GM21723 (cell line): ENCODE results near the gene CCDC40.

Experiments used
- ATAC-seq: cut with Tn5 transposase; IDR thresholded peaks from one replicate; pipeline ENCODE4 v1.9.1; 2021; ENCODE audit warnings: mild to moderate bottlenecking, moderate library complexity; ENCODE audit not compliant: unreplicated experiment

Gene CCDC40

GRCh38 chr17:80099291-80100034 lies 63.0 kb downstream of the CCDC40 start:
- ATAC-seq, result no peak

- ATAC-seq, result no peak
Measured at GRCh38 chr17:80100035-80100323, 63.5 kb downstream of the CCDC40 start.

- peak; percentile 59 for ATAC-seq
Measured at GRCh38 chr17:80101011-80101945, 64.8 kb downstream of the CCDC40 start, which contains the start of gene GAA. GAA (plus strand) TSS chr17:80101581; CDS start chr17:80104587, 3,006 bp downstream.

DNA sequence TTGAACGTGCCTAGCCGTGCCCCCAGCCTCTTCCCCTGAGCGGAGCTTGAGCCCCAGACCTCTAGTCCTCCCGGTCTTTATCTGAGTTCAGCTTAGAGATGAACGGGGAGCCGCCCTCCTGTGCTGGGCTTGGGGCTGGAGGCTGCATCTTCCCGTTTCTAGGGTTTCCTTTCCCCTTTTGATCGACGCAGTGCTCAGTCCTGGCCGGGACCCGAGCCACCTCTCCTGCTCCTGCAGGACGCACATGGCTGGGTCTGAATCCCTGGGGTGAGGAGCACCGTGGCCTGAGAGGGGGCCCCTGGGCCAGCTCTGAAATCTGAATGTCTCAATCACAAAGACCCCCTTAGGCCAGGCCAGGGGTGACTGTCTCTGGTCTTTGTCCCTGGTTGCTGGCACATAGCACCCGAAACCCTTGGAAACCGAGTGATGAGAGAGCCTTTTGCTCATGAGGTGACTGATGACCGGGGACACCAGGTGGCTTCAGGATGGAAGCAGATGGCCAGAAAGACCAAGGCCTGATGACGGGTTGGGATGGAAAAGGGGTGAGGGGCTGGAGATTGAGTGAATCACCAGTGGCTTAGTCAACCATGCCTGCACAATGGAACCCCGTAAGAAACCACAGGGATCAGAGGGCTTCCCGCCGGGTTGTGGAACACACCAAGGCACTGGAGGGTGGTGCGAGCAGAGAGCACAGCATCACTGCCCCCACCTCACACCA lies 65.7 kb downstream of the CCDC40 start:
- peak; percentile 10 for ATAC-seq

- no peak for ATAC-seq
Measured at GRCh38 chr17:80102664-80103448, 66.4 kb downstream of the CCDC40 start.

DNA sequence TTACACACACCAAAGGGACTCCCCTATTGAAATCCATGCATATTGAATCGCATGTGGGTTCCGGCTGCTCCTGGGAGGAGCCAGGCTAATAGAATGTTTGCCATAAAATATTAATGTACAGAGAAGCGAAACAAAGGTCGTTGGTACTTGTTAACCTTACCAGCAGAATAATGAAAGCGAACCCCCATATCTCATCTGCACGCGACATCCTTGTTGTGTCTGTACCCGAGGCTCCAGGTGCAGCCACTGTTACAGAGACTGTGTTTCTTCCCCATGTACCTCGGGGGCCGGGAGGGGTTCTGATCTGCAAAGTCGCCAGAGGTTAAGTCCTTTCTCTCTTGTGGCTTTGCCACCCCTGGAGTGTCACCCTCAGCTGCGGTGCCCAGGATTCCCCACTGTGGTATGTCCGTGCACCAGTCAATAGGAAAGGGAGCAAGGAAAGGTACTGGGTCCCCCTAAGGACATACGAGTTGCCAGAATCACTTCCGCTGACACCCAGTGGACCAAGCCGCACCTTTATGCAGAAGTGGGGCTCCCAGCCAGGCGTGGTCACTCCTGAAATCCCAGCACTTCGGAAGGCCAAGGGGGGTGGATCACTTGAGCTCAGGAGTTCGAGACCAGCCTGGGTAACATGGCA lies 67.1 kb downstream of the CCDC40 start:
- ATAC-seq, result no peak

- no peak for ATAC-seq
Measured at GRCh38 chr17:80104321-80104955, 68.0 kb downstream of the CCDC40 start.

- ATAC-seq, result no peak
Measured at GRCh38 chr17:80104956-80105375, 68.5 kb downstream of the CCDC40 start.

DNA sequence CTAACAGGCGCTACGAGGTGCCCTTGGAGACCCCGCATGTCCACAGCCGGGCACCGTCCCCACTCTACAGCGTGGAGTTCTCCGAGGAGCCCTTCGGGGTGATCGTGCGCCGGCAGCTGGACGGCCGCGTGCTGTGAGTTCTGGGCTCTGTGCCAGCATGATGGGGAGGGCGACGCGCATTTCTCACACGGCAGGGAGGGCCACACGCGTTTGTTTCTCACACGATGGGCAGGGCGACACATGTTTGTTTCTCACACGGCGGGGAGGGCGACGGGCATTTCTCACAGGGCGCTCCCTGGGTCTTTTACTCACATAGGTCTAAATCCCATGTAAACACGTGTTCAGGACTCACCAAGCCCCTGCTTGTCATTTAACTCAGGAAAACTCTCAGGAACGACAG lies 69.3 kb downstream of the CCDC40 start:
- no peak for ATAC-seq

DNA sequence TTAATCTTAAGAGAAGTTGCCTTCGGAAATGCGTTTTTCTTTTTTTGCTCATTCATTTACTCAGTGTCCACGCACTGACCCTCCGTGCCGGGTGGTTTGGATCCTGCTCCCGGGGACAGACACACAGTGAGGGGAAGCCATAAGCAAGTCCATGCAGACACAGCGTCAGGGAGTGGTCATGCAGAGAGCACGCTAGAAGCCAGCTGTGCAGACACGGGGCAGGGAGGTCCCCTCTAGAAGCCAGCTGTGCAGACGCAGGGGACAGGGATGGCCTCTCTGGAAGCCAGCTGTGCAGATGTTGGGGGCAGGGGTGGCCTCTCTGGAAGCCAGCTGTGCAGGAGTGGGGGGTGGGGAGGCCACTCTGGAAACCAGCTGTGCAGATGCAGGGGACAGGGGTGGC lies 69.7 kb downstream of the CCDC40 start:
- ATAC-seq, result no peak

GRCh38 chr17:80106751-80107150 lies 70.3 kb downstream of the CCDC40 start:
- no peak for ATAC-seq

DNA sequence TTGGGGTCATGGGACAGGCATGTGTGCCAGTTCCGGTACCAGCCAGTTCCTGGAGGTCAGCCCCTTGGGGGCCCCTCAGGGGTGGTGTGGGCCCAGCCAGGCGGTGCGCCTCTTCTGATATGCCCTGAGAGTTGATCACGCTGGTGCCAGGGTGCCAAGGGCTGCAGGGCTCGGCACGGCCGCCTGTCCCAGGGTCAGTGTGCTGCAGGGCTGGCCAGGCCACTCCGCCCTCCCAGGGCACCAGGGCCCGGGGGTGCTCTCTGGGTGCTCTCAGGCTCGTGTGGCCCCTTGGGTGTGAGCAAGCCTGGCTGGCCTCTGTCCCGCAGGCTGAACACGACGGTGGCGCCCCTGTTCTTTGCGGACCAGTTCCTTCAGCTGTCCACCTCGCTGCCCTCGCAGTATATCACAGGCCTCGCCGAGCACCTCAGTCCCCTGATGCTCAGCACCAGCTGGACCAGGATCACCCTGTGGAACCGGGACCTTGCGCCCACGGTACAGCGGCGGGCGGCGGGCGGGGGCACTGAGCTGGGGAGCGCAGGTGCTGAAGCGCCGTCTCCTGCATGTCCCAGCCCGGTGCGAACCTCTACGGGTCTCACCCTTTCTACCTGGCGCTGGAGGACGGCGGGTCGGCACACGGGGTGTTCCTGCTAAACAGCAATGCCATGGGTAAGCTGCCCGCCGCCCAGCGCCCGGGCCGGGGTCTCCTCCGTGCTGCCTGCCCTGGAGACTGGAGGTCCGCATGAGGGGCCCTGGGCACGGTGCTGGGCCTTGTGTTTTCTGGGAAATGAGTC lies 71.0 kb downstream of the CCDC40 start:
- ATAC-seq, result no peak

GRCh38 chr17:80108036-80108971 lies 71.9 kb downstream of the CCDC40 start:
- no peak for ATAC-seq

DNA sequence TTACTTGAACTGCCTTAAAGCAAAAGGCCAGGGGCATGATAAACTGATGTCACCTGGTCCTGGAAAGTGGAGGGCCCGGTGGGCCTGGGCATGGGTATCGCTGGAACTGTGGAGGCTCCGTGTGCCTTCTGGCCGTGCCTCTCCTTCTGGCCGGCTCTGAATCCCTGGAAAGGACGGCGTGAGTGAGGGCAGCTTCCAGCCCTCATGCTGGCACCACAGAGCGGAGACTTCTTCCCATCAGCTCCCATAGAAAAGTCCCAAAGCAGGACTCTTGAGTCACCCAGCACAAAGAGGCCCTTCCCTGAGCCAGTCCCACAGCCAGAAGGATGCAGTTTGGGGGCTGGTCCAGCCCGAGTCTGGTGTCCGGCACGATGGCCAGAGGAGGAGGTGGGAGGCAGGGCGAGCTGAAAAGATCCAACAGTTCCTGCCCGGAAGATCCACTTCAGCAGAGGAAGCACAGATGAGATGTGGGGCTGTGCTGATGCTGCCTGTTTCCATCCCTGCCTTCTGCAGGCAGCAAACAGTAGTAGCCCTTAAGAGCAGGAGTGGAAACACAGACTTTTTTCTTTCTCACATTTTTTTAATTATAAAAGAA lies 72.7 kb downstream of the CCDC40 start:
- no peak for ATAC-seq

- no peak for ATAC-seq
Measured at GRCh38 chr17:80109713-80110446, 73.4 kb downstream of the CCDC40 start.

DNA sequence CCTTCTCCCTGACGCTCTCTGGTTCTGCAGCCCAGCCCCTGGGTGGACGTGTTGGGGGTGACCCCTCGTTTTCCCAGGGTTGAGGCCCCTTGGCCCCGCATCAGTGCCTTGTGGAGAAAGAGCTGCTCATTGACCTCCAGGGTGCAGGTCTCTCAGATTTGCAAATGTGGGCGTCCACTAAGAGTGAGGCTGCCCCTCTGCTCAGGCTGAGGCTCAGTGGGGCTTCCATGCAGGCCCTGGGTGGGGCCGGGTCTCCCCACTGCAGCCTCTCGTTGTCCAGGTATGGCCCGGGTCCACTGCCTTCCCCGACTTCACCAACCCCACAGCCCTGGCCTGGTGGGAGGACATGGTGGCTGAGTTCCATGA lies 74.0 kb downstream of the CCDC40 start:
- ATAC-seq, result no peak
